Embryonic facial prominence (tissue), 1 donor: ENCODE results near the gene LRRC9.
"Not testable (repeated sequence)": the region's sequence is repeated elsewhere in the genome, so short reads cannot be mapped to it uniquely, and the experiment has no call there.

ENCODE experiments used
- DNase-seq: peaks from one replicate; pipeline ENCODE4 v3.0.0-alpha.2; 2016; ENCODE audit errors: extremely low spot score

LRRC9 gene

DNA sequence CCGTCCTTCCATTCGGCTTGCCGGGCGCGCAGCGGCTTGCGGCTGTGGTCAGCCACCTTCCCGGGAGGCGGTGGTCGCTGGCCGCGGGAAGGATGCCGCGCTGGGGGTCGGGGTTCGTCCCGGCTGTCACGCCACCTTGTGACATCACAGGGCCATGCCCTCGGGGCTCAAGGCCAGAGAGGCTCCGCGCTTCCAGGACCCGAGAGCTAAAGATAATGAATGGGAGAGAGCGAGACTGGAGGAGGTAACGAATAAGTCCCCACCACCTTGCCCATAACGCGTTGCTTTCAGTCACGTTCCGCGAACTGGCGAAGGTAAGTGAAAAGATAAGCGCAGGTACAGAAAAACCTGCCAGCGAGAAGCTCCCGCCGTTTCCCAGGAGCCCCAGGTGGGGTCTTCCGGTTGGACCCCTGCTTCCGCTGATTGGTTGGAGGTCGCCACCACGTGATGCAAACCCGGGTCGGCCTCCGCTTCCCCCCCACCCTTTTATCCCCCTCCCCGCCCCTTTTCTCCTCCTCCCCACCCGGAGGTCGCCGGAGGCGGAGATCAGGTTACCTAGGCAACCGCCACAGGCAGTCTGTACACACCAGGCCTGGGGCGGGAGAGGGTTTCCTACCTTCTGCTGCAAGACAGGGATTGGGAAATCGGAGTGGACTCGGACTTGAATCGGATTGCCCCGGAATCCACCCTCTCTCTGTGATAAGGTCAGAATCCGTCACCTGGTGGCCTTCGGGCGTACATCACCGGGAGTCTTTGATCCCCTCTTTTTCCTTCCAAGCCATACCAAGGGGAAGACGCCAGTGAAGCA, at the start of gene LRRC9:
Gene LRRC9, plus strand, starts transcription at position 575 of the 808 bp plus-strand sequence.
- peak; percentile 73 for DNase-seq

DNA sequence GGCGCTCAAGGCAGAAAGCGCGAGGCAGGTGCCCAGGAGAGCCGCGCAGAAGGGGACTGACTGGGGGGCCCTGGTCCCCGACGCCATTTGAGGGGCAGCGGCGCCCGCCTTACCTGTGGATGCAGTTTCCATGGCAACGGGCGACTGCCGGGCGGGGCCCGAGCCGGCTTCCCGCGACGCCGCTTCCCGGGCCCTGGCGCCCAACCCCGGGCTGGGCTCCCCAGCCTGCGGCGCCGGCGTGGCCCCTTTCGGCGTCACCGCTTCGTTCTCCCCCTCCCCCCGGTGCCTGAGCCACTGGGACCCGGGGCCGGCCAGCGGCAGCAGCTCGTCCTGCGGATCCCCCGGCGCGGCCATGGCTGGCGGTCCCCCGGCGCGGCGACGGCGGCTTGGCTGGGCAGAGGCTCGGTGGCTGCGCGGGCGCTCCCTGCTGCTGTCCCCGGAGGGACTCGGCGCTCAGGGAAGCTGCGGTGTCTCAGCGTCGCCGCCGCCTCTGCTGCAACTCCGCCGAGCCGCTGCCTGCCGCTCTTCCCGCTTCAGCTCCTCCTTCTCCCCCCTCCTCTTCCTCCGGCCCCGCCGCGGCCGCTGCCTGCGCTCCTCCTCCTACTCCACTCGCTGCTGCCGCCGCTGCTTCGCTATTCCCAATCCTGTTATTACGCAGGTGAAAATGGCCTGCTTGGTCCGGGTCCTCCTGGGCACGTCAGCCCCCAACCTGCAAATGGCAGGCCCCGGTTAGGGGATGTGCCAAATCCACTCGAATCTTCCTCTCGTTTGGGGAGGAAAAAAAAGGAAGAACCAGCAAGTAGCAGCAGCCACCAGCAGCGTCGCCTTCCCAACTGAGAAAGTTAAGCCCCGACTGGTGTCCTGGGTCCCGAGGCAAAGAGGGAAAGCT, 49.4 kb upstream of the LRRC9 start, which contains the start of gene RTN1:
Gene RTN1, minus strand, starts transcription at position 500 of the 889 bp plus-strand sequence. Its CDS starts 146 bp downstream, at position 354.
- DNase-seq = peak; percentile 47

DNA sequence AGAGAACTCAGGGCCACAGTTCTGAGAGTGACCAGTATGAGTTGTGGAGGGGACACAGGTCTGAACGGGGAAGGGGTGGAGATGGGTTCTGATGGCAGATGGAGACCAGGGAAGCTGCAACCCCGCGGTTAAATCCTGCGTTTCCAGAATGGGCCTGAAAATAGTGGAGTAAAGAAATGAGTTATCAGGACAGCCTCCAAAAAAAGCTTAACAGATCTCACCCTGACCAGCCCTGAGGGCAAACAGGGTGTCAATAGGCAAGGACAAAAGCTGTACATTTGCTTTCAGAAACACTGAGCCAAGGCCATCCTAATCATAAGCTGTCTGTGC, 48.8 kb upstream of the LRRC9 start:
- no peak for DNase-seq

DNA sequence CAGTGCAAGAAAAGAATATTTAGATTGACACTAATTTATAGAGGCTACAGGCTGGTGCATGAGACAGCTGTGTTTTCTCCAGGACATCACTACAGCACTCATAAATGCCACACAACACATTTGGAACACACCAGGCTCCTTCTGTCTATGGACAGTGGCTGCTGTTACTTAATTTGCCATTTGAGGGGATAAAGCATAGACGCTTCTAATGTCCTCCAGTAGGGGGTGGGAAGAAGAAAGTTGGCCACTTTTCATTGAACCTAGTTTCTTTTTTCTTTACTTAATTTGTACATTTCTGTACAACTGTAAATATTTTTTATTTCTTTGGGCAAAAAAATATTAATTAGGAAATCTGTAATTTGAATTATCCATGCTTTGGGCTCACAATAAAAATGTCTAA, 37.0 kb upstream of the LRRC9 start:
- DNase-seq = no peak

DNA sequence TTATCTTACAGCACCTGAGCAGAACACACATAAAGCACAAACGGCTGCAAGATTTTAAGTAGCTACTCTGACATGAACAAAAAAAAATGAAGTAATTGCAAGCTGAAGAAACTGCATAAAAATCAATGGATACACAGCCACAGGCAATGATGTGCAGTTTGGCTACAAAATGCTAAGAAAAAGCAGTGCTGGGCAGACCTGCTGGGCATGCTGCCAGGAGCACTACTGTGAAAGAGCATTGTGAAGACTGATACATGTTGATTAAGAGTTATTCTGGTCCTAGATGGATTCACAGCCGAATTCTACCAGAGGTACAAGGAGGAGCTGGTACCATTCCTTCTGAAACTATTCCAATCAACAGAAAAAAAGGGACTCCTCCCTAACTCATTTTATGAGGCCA, 29.3 kb upstream of the LRRC9 start:
- DNase-seq = no peak

DNA sequence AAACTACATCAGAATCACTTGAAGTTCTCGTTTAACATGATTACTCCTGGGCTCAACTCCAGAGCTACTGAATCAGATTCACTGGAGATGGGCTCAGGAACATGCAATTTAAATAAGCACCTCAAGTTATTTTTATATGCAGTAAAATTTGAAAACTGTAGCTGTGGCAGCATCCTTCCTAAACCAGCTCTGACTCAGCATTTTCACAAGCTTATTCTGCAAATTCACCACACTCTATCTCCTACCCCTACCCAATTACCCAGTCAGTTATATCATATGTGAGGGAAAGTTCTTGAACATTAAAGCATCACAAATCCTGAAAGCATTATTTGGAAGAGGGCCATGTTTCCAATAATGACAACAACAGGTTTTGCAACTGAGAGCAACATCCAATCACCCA, 24.2 kb upstream of the LRRC9 start:
- DNase-seq = no peak

DNA sequence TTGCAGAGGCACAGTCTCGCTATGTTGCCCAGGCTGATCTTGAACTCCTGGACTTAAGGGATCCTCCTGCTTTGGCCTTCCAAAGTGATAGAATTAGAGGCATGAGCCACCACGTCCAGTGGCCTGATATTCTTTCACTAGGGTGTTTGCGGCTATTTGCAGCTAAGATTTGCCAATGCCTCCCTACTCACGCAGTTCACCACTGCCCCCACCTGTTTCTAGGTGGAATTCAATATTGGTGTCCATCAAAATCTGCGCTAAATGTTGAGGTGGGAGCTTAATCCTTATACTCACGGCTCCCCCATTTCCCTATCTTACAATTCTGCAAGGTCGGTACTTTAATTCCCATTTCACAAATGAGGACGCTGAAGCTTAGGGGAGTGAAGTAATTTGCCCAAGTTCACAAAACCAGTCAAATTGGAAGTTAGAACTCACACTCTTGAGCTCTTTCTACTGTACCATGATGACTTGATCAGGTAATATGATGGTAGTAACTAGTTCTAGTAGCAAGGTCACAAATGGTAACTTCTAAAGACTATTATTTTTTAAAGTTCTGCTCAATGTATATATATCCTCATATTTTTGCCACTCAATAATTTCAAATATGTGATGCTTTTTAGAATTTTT, 22.1 kb upstream of the LRRC9 start:
- DNase-seq = no peak

DNA sequence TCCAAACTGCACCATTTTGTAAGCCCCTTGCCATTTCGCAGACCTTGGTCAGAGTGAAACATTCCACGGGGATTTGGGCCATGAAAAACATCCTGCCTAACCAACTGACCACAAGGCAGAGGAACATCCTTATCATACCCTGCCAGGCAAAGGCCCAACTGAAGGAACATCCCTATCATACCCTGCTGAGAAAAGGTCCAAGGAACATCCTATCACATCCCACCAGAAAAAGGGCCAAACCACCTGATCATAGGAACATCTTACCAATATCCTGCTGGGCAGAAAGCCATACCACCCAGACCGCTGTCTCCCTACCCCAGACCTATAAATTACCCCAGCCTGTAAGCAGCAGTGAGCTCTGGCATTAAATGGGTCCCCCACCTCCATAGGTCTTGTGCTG, 19.4 kb upstream of the LRRC9 start:
- DNase-seq = no peak

DNA sequence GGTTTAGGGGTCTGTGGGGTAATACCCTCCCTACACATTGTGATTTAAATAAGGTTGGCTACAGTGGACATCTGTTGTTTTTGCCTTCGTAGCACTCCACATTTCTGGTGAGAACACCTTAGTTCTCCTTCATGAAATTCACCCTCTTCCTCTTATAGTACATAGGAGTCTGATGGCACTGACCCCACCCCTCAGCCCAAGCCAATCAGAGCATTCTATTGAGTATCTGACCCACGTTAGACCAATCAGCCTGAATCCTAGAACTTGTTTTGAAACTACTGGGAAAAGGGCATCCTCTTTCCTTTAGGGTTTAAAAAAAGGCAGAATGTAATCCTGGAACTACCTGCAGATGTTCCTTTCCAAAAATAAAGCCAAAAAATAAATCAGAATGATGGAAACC, 15.8 kb upstream of the LRRC9 start:
- DNase-seq = no peak

DNA sequence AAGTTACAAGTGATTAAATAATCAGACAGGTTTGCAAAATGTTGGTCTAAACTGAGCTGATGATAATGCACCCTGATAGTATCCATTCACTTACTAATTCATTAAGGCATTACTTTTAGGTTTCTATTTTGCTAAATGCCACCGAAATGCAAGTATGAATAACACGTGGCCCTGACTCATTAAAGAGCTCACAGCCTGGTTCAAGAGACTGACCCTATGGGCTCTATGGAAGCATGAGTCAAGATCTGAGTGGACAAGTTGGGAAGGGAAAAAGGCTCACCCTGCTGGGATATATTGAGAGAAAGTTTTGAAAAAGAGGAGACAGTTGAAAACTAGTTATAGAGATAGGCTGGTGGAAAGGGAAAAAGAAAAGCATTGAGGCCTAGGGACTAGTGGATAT, 14.8 kb upstream of the LRRC9 start:
- DNase-seq = no peak

DNA sequence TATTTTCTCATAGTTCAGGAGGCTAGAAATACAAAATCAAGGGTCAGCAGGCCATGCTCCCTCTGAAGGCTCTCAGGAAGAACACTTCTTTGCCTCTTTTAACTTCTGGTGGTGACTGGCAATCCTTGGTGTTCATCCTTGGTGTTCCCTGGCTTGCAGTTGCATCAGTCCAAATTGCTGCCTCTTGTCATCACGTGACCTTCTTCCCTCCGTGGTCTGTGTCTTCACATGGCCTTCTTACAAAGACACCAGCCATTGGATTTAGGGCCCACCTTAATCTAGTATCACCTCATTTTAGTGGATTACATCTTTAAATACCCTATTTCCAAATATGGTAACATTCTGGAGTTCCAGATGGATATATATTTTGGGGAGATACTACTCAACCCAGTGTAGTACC, 7.5 kb upstream of the LRRC9 start:
- no peak for DNase-seq

DNA sequence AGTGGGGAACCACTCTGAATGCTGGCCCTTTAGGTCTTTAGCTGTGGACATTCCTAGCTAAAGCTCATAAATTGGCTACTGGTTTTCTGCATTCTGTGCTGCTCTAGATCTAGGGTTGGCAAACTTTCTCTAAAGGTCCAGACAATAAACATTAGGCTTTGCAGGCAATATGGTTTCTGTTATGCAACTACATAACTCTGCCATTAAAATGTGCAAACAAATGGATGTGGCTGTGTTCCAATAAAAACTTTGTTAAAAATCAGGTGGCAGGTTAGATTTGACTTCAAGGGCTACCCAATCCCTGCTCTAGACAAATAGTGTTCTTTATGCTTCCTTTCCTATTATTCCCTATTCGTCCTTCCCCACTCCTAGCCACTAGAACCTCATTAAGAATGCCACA, 6.8 kb upstream of the LRRC9 start:
- DNase-seq = no peak

DNA sequence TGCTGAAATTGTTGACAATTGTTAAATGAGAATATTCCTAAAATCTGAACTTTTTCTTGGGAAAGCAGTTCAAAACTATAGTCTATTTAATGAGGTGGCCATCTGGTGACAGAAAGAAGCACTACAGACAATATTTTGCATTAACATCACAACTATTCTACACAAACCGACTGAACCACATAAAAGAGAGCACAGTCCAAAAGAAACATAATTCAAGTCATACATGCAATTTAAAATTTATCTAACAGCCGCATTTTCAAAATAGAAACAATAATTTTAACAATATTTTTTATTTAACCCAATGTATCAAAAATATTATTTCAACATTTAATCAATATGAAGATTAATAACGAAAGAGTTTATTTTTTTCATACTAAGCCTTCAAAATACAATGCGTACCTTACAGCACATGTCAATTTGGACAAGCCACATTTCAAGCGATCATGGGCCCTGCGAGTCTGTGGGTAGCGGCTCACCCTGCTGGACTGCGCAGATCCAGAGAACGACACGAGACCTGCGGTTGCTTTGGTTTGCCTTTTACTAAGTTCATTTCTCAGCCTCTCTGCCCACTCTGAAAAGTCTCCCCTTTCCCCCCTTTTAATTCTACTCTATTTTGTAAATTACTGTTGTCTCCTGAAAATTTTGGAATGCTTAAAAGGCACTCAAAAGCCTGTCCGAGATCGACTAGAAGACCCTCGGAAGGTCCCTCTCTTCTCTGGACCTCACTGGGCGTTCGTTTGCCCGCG, 947 bp upstream of the LRRC9 start:
- DNase-seq = peak; percentile 54

DNA sequence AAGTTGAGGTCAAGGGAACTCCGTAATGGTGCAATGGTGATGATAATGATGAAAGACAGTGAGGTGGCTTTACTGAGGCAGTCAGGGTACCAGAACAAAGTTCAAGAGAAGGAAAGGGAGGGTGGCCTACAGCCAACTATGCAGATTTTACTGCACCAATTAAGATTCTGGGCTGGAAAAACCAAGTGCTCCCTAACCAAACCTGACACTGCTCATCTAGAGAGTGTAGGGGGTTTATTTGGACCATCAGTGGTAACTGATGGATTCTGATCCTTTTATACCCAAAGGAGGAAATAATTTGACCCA, 387 bp downstream of the LRRC9 start:
- no peak for DNase-seq

DNA sequence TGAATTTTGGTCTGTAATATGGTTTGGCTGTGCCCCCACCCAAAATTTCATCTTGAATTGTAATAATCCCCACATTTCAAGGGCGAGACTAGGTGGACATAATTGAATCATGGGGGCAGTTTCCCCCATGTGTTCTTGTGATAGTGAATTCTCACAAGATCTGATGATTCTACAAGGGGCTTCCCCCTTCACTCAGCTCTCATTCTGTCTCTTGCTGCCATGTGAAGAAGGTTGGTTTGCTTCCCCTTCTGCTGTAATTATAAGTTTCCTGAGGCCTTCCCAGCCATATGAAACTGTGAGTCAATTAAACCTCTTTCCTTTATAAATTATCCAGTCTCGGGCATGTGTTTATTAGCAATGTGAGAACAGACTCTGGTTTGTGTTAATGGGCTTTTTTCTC, 5.9 kb downstream of the LRRC9 start:
- no peak for DNase-seq

DNA sequence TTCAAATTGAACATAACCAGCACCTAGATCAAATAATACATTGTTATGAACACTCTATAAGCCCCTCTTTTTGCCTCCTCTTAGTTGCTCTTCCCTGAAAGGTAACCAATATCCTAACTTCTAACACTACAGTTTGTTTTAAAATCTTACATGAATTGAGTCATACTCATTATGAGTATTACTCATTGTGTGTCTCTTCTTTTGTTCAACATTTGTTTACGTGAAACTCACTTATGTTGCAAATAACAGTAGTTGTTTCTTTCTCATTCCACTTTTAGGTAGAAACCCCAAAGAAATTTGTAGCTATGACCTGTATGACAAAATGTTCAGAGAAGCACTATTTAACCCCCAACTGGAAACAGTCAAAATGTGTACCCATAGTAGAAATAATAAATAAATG, 6.6 kb downstream of the LRRC9 start:
- DNase-seq = no peak

DNA sequence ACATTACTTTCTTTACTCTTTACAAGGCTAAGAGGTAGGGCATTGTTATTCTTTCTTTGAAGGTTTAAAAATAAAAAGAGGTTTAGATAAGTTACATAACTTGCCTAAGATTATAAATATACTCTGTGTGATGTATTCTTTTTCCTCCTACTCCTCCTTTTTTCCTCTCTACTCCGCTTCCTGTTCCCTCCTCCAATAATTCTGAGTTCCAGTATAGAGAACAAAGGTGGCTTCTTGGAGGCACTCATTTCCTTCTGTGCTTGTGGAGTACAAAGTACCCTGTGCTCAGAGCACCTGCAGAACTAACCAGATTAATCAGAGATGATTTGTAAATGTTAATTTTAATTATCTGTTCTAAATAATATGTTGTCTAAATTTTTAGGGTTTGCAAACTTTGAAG, 11.3 kb downstream of the LRRC9 start:
- no peak for DNase-seq

DNA sequence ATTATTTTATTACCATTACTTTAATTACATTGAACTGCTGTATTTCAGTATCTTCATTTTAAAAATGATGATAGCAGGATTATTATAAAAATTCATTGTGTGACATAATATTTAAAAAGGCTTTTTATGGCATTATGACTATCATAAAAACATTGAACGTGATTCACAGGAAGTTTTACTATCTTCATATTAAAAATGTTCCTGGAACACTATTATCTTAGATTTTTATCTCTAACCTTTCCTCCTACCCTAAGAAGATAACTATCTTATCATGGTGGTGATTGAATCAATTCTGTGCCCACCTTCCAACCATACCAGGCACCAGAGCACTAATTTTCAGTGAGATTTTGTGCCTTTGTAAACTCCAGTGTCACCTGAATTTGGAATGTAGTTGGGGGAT, 16.2 kb downstream of the LRRC9 start:
- no peak for DNase-seq

DNA sequence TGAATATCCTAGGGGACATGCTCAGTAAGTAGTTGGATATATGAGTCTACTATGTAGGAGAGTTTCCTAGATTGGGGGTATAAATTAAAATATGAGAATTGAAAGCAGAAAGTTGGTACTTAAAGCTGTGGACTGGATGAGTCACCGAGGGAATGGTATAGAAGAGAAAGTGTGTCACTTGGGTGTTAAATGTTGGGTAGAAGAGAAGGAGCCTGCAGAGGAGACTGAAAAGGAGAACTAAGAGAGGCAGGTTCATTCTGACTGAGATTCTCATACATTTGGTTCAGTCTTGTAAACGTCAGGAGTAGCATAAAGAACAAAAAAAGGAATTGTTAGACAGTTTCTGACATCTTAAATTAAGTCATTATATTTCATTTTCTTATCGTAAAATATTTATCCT, 19.9 kb downstream of the LRRC9 start:
- no peak for DNase-seq

DNA sequence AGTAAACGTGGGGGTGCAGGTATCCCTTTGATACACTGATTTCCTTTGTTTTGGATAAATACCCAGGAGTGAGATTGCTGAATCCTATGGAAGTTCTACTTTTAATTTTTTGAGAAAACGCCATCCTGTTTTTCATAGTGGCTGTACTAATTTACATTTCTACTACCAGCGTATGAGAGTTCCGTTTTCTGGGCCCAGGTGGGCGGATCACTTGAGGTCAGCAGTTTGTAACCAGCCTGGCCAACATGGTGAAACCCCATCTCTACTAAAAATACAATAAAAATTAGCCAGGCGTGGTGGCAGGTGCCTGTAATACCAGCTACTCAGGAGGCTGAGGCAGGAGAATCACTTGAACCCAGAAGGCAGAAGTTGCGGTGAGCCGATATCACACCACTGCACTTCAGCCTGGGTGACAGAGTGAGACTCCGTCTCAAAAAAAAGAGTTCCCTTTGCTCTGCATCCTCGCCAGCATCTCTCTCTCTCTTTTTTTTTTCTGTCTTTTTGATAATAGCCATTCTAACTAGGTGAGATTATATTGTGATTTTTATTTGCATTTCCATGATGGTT, 22.4 kb downstream of the LRRC9 start:
- DNase-seq = not testable (repeated sequence)

DNA sequence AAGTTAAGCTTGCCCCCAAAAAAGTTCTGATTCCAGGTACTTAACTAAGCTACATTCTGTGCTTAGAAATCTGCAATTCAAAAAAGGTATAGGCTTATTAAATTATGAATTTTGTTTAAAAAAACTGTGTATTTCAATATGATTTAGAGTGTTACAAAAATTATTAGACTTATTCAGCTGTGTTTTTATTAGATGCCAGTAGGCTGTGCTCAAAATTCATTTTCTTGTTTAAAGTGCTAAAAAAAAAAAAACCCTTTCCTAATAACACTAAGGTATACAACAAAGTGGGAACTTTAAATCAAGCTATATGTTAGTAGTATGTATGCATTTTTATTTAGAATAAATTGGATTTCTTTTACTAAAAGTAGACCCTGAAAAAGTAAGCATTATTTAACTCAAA, 25.0 kb downstream of the LRRC9 start:
- DNase-seq = no peak

DNA sequence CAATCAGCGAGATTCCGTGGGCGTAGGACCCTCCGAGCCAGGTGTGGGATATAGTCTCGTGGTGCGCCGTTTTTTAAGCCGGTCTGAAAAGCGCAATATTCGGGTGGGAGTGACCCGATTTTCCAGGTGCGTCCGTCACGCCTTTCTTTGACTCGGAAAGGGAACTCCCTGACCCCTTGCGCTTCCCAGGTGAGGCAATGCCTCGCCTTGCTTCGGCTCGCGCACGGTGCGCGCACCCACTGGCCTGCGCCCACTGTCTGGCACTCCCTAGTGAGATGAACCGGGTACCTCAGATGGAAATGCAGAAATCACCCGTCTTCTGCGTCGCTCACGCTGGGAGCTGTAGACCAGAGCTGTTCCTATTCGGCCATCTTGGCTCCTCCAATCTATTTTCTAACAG, 32.2 kb downstream of the LRRC9 start:
- not testable (repeated sequence) for DNase-seq
